Endothelial cell of umbilical vein (primary cell): ENCODE measurements around the gene SORCS2. TPM values are rescaled to one million over a fixed set of nuclear protein-coding genes. Genes with fewer than 3 reads are reported as not detected.

Experiments used
- BruUV-seq: library from RNA; stranded (reverse); fragments of 400-500 nt; replicated peaks from 2 replicates; lab custom pipeline; 2021; lab: Mats Ljungman, UMichigan
- CTCF ChIA-PET: fragments of 300-600, 350-600 bp; sonication (Branson Sonifier 250); formaldehyde crosslinking; loops from one replicate; lab custom pipeline; 2021; ENCODE audit warnings: antibody characterized with exemption, inconsistent platforms; lab: Charles Lee
- POLR2A ChIA-PET: fragments of 300-600, 350-600 bp; sonication (Branson Sonifier 250); formaldehyde crosslinking; loops from one replicate; lab custom pipeline; 2021; ENCODE audit warnings: antibody characterized with exemption, inconsistent platforms; lab: Charles Lee
- DNase-seq: peaks from one replicate; pipeline ENCODE4 v3.0.0-alpha.2; 2011; ENCODE audit warnings: low read depth, low spot score
- FAIRE-seq: peaks from 2 replicates; lab custom pipeline; 2011; peaks lifted over from hg19 to GRCh38; lab: Jason Lieb, UNC
- H2AFZ ChIP-seq: 2 replicates; pipeline ENCODE4 v1.6.0; 2012; ENCODE audit warnings: low read depth, low read length, control low read depth, inconsistent platforms
- H3K27ac ChIP-seq: 2 replicates; pipeline ENCODE4 v1.5.1; 2011; ENCODE audit warnings: low read depth, mild to moderate bottlenecking, control low read depth, low read length, moderate library complexity; ENCODE audit not compliant: insufficient read depth
- H3K27me3 ChIP-seq, 2 experiments: 2 replicates each; pipeline versions ENCODE4 v1.6.0 to v1.6.1; 2011; ENCODE audit warnings: low read length in 2 of 2, mixed read lengths in 1 of 2; ENCODE audit not compliant: control insufficient read depth in 2 of 2, insufficient read depth in 2 of 2
- H3K36me3 ChIP-seq, 2 experiments: 2 replicates in 1 of 2; 3 replicates in 1 of 2; pipeline ENCODE4 v1.5.1; 2011; ENCODE audit warnings: low read length in 2 of 2, mild to moderate bottlenecking in 1 of 2, moderate library complexity in 1 of 2; ENCODE audit not compliant: control insufficient read depth in 2 of 2, insufficient read depth in 2 of 2; ENCODE audit errors: extremely low read depth in 1 of 2
- H3K4me1 ChIP-seq: 3 replicates; pipeline ENCODE4 v1.5.1; 2011; ENCODE audit warnings: mild to moderate bottlenecking, low read length; ENCODE audit not compliant: control insufficient read depth, insufficient read depth; ENCODE audit errors: extremely low read depth
- H3K4me2 ChIP-seq: 2 replicates; pipeline ENCODE4 v1.6.1; 2011; ENCODE audit warnings: low read length, control low read depth, mixed read lengths; ENCODE audit not compliant: insufficient read depth
- H3K4me3 ChIP-seq, 3 experiments: fragments of 200-600 bp in 1 of 3; sonication (generic), shearing (Covaris generic) in 1 of 3; replicated peaks in 1 of 3; 2 replicates each; pipeline ENCODE4 v1.5.1; 2011 to 2016; ENCODE audit warnings: control low read depth in 3 of 3, low read length in 3 of 3, mild to moderate bottlenecking in 2 of 3, inconsistent platforms in 1 of 3, low read depth in 1 of 3, moderate library complexity in 1 of 3; ENCODE audit not compliant: insufficient read depth in 1 of 3
- H3K79me2 ChIP-seq: 2 replicates; pipeline ENCODE4 v1.6.0; 2012; ENCODE audit warnings: low read length, inconsistent platforms; ENCODE audit not compliant: control insufficient read depth, insufficient read depth
- H3K9ac ChIP-seq: replicated peaks from 2 replicates; pipeline ENCODE3; 2011; ENCODE audit warnings: low read length, control low read depth; ENCODE audit not compliant: insufficient read depth; ENCODE audit errors: extremely low read depth
- H3K9me1 ChIP-seq: replicated peaks from 3 replicates; pipeline ENCODE4 v1.6.0; 2011; ENCODE audit warnings: mild to moderate bottlenecking, low read length; ENCODE audit not compliant: control insufficient read depth, insufficient read depth; ENCODE audit errors: extremely low read depth
- H3K9me3 ChIP-seq: replicated peaks from 2 replicates; pipeline ENCODE4 v1.5.1; 2012; ENCODE audit warnings: low read length, inconsistent platforms; ENCODE audit not compliant: control insufficient read depth, insufficient read depth
- H4K20me1 ChIP-seq: replicated peaks from 2 replicates; pipeline ENCODE3; 2011; ENCODE audit warnings: mild to moderate bottlenecking, low read length; ENCODE audit not compliant: control insufficient read depth, insufficient read depth; ENCODE audit errors: extremely low read depth
- EZH2 ChIP-seq: IDR thresholded peaks from 2 replicates; pipeline ENCODE4 v1.6.1; 2012; ENCODE audit warnings: borderline replicate concordance, low read depth, mild to moderate bottlenecking, moderate library complexity, low read length, inconsistent platforms; ENCODE audit not compliant: severe bottlenecking
- FOS ChIP-seq: IDR thresholded peaks from 2 replicates; pipeline ENCODE4 v1.6.1; 2011; ENCODE audit warnings: mild to moderate bottlenecking, low read length, moderate library complexity, borderline replicate concordance; ENCODE audit not compliant: insufficient read depth
- GATA2 ChIP-seq: IDR thresholded peaks from 2 replicates; pipeline ENCODE4 v1.7.0; 2011; ENCODE audit warnings: low read depth, mild to moderate bottlenecking, moderate library complexity, mixed read lengths, low read length; ENCODE audit not compliant: insufficient read length, insufficient read depth
- JUN ChIP-seq: IDR thresholded peaks from 2 replicates; pipeline ENCODE4 v1.6.1; 2011; ENCODE audit warnings: borderline replicate concordance, low read depth; ENCODE audit not compliant: insufficient read length, insufficient read depth
- MYC ChIP-seq: IDR thresholded peaks from one replicate; pipeline ENCODE4 v1.6.1; 2011; ENCODE audit warnings: mild to moderate bottlenecking, low read depth, low read length
- POLR2A ChIP-seq: IDR thresholded peaks from 2 replicates; pipeline ENCODE4 v1.6.1; 2012; ENCODE audit warnings: low read depth, mild to moderate bottlenecking, control low read depth, low read length
- POLR2AphosphoS5 ChIP-seq: IDR thresholded peaks from 2 replicates; pipeline ENCODE4 v1.6.1; 2012; ENCODE audit warnings: low read depth, mild to moderate bottlenecking, control low read depth, low read length, moderate library complexity; ENCODE audit not compliant: insufficient read depth
- dilution Hi-C: fragments of 300-500 bp; cut with MboI; formaldehyde crosslinking; loops from one replicate; pipeline ENCODE4 v1.15.0; 2019; ENCODE audit warnings: low sequenced_read_pairs; ENCODE audit not compliant: extremely low pct_ligation_motif_present
- intact Hi-C: fragments of 100-400 bp; cut with micrococcal nuclease; formaldehyde crosslinking; loops from one replicate; pipeline ENCODE4 v1.10.0; 2022
- polyA plus RNA-seq, 4 experiments: library from polyadenylated mRNA; depleted of rRNA in 3 of 4; stranded (reverse) in 3 of 4; unstranded in 1 of 4; fragments of >200 nt; gene quantifications; 2 replicates each; pipeline versions ENCODE4 v1.2.1 to v1.2.3, GENCODE V29; 2011 to 2012; ENCODE audit warnings: missing spikeins in 1 of 4
- total RNA-seq: library from RNA; stranded (reverse); gene quantifications from 2 replicates; pipeline ENCODE4 v1.2.3, GENCODE V29; 2021
- TF ChIP-seq, protein P1 (sequence below): IDR thresholded peaks from 2 replicates; pipeline ENCODE4 v1.6.1; 2011; ENCODE audit not compliant: insufficient read depth, insufficient read length
- TF ChIP-seq, protein P2 (sequence below), 2 donors: IDR thresholded peaks; 1 replicate in 1 of 2; 2 replicates in 1 of 2; pipeline ENCODE4 v1.5.1; 2011; ENCODE audit warnings: low read length in 2 of 2, mild to moderate bottlenecking in 2 of 2, moderate library complexity in 2 of 2, control low read depth in 1 of 2, inconsistent platforms in 1 of 2, low read depth in 1 of 2; ENCODE audit not compliant: insufficient read depth in 1 of 2; ENCODE audit errors: extremely low read depth in 1 of 2

The SORCS2 gene
- total and polyA plus RNA-seq, 2 donors (not counting 3 experiments of a cell fraction or from before 2014, with no cell fraction given), result not detected

DNA sequence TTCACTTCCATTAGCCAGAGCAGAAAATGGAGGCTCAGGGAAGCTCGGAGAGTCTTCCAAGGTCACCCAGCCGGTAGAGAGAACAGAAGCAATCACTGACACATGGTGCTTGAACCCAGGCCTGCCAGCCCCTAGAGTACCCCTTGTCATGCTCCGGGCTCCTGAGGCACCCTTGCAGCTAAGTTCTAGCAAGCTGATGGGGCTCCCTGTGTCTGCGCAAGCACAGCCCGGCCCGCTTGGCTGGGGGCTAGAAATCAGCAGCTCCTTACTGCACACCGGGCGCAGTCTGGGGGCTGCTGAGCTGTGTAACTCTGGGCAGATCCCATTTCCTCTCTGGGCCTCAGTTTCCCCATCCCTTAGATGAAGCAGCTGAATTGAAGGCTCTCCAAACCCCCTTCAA is 344.5 kb downstream of the SORCS2 start:
- POLR2A ChIA-PET, result no interaction called here
- H3K79me2 ChIP-seq, result no peaks in the 10 kb centered on the region
- H3K9ac ChIP-seq, result no peak overlapping the region
- H4K20me1 ChIP-seq, result no peaks in the 10 kb centered on the region
- no peaks in the 10 kb centered on the region for H3K9me3 ChIP-seq
- intact Hi-C loops (no loop called here), dilution Hi-C loops (no loop called here)
- no peaks in the 10 kb centered on the region for H3K4me1 ChIP-seq
- no peak overlapping the region for H3K4me3 ChIP-seq
- H3K27me3 ChIP-seq, result no peaks in the 10 kb centered on the region
- no TSS peak for BruUV-seq
- no peaks in the 10 kb centered on the region for H3K36me3 ChIP-seq
- DNase-seq (no peak), FAIRE-seq (no peak)
- H3K9me1 ChIP-seq, result no peaks in the 10 kb centered on the region
- CTCF ChIA-PET, result no interaction called here
- no peak overlapping the region for H3K27ac ChIP-seq
- no peak overlapping the region for H2AFZ ChIP-seq
- H3K4me2 ChIP-seq, result no peak overlapping the region
- TF ChIP-seq POLR2AphosphoS5, result no peak
- TF ChIP-seq, protein P1, sequence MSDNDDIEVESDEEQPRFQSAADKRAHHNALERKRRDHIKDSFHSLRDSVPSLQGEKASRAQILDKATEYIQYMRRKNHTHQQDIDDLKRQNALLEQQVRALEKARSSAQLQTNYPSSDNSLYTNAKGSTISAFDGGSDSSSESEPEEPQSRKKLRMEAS, result no peak
- TF ChIP-seq MYC, result no peak
- no peak for TF ChIP-seq FOS

GRCh38 chr4:7537853-7538400 is 345.6 kb downstream of the SORCS2 start:
- intact Hi-C loops (no loop called here), dilution Hi-C loops (no loop called here)
- BruUV-seq, result no TSS peak
- Histone ChIP-seq H2AFZ (no peak overlapping the region), H3K4me3 (no peak overlapping the region), H3K4me2 (no peak overlapping the region), H3K36me3 (no peaks in the 10 kb centered on the region), H4K20me1 (no peaks in the 10 kb centered on the region), H3K4me1 (no peaks in the 10 kb centered on the region), H3K9me3 (no peaks in the 10 kb centered on the region), H3K27me3 (no peaks in the 10 kb centered on the region), H3K9me1 (no peaks in the 10 kb centered on the region), H3K79me2 (no peaks in the 10 kb centered on the region), H3K9ac (no peak overlapping the region), H3K27ac (no peak overlapping the region)
- DNase-seq, result no peak
- POLR2A ChIA-PET, result no interaction called here
- TF ChIP-seq MYC, result no peak
- TF ChIP-seq POLR2AphosphoS5, result no peak
- TF ChIP-seq FOS, result no peak
- TF ChIP-seq GATA2, result no peak
- TF ChIP-seq, protein P2, sequence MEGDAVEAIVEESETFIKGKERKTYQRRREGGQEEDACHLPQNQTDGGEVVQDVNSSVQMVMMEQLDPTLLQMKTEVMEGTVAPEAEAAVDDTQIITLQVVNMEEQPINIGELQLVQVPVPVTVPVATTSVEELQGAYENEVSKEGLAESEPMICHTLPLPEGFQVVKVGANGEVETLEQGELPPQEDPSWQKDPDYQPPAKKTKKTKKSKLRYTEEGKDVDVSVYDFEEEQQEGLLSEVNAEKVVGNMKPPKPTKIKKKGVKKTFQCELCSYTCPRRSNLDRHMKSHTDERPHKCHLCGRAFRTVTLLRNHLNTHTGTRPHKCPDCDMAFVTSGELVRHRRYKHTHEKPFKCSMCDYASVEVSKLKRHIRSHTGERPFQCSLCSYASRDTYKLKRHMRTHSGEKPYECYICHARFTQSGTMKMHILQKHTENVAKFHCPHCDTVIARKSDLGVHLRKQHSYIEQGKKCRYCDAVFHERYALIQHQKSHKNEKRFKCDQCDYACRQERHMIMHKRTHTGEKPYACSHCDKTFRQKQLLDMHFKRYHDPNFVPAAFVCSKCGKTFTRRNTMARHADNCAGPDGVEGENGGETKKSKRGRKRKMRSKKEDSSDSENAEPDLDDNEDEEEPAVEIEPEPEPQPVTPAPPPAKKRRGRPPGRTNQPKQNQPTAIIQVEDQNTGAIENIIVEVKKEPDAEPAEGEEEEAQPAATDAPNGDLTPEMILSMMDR (IDR thresholded peaks at IDR 0.05; ENCODE audit: extremely low read depth in 1 of 2, insufficient read depth in 1 of 2, low read depth in 1 of 2, low read length in 2 of 2), result no peak
- TF ChIP-seq, protein P1, result no peak
- no peak for TF ChIP-seq JUN
- no peak for TF ChIP-seq POLR2A
- no peak for TF ChIP-seq EZH2
- no peak for FAIRE-seq
- CTCF ChIA-PET, result no interaction called here
